GM21825 (cell line): ENCODE data around the gene SCAND1.
"Not testable (repeated sequence)": the region's sequence is repeated elsewhere in the genome, so short reads cannot be mapped to it uniquely, and the experiment has no call there.

Experiments
- ATAC-seq: cut with Tn5 transposase; IDR thresholded peaks from one replicate; pipeline ENCODE4 v1.9.1; 2021; ENCODE audit warnings: mild to moderate bottlenecking, moderate library complexity; ENCODE audit not compliant: unreplicated experiment

The SCAND1 gene

DNA sequence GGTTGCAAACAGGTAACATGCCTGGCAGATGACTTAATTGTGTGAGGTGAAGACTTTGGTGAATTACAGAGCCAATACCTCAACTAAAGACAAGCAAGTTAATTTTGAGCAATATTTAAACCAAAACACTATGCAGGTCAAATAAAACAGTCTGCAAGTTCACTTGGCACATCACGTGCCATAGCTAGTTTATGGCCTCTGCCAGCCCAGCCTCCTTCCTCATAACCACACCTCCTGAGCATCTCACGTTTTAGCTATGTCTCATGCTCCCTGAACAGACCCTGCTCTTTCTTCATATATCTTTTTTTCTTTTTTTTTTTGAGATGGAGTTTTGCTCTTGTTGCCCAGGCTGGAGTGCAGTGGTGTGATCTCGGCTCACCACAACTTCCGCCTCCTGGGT is 9.6 kb upstream of the SCAND1 start:
- ATAC-seq: no peak

DNA sequence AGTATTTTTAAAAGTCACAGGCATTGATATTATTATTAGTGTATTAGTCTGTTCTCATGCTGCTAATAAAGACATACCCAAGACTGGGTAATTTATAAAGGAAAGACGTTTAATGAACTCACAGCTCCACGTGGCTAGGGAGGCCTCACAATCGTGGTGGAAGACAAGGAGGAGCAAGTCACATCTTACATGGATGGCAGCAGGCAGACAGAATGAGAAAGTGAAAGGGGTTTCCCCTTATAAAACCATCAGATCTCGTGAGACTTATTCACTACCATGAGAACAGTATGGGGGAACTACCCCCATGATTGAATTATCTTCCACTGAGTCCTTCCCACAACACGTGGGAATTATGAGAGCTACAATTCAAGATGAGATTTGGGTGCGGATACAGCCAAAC is 5.0 kb upstream of the SCAND1 start:
- not testable (repeated sequence) for ATAC-seq

- no peak for ATAC-seq
Measured at GRCh38 chr20:35956616-35957015, 2.3 kb upstream of the SCAND1 start.

GRCh38 chr20:35954907-35955251 is 577 bp upstream of the SCAND1 start:
- ATAC-seq: peak; percentile 1

DNA sequence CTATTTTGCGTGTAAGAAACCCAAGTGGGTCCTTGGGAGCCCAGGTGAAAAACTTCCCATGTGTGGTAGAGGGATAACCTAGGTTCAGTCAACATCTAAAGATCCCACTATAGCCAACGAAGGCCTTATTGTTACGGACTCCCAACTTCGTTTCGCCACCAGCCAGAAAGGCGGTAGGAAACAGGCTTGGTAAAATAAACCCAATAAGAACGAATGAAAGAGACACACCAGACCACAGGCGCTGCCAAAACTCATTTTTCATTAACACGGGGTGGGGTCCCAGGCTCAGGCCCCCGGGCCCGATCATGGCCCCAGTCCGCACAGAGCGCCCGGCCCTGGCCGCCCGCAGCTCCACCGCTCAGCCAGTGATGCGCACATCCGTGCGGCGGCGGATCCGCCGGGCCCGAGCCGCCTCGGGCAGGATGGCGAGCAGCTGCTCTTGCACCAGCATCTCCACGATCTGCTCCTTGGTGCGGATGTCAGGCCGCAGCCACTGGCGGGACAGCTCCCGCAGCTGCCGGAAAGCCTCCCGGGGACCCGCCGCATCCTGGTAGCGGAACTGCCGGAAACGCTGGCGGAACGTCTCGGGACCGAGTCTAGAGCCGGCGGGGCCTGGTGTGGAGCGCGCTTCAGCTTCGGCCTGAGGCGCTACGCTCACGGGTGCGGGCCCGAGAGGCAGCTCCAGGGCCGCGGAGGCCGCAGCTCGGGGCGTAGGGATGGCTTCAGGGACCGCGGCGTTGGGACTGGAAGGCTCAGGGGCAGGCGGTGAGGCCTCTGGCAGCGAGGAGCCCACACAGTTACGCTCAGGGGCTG is 709 bp downstream of the SCAND1 start:
- peak; percentile 22 for ATAC-seq

GRCh38 chr20:35952480-35953386 is 1.6 kb downstream of the SCAND1 start:
- ATAC-seq: no peak

GRCh38 chr20:35952080-35952479 is 2.2 kb downstream of the SCAND1 start:
- not testable (repeated sequence) for ATAC-seq

DNA sequence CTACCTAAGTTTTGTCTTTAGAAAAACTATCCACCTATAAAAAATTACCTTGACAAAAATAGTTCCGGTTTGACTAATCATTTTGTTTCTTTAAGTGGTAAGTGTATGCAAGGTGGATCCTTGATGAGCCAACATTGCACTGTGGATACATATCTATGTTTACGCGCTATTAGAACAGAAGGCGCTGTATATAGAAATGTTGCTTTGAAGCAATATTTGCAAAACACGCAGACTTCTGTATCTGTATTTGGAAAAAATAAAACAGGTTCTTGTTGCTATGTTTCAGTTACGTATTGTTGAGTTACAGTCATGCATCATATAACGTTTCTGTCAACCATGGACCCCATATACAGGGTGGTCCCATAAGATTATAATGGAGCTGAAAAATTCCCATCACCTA is 4.2 kb downstream of the SCAND1 start:
- no peak for ATAC-seq

GRCh38 chr20:35947907-35948306 is 6.4 kb downstream of the SCAND1 start:
- ATAC-seq: no peak

- ATAC-seq: no peak
Measured at GRCh38 chr20:35947489-35947888, 6.8 kb downstream of the SCAND1 start.

GRCh38 chr20:35942243-35942642 is 12.1 kb downstream of the SCAND1 start:
- no peak for ATAC-seq

DNA sequence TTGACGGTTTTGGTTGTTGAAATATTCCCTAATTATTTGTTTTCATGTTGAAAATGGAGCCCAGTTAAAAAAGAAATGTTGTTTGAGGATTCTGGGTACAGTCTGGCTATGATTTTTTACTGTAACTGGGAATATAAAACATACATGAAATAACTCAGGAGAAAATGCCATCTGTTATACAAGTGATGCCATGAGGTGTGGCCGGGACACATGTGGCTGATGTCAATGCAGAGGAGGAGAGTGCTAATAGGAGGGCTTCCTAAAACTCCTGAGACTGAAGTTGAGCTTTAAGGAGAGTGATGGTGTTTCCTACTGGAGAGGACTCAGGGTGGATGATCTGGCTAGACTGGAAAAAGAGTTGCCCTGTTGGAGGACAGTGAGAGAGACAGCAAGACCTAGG is 12.7 kb downstream of the SCAND1 start:
- no peak for ATAC-seq

GRCh38 chr20:35939264-35939663 is 15.0 kb downstream of the SCAND1 start:
- no peak for ATAC-seq

- no peak for ATAC-seq
Measured at GRCh38 chr20:35934050-35934449, 20.3 kb downstream of the SCAND1 start.

- ATAC-seq: no peak
Measured at GRCh38 chr20:35929301-35929700, 25.0 kb downstream of the SCAND1 start.

DNA sequence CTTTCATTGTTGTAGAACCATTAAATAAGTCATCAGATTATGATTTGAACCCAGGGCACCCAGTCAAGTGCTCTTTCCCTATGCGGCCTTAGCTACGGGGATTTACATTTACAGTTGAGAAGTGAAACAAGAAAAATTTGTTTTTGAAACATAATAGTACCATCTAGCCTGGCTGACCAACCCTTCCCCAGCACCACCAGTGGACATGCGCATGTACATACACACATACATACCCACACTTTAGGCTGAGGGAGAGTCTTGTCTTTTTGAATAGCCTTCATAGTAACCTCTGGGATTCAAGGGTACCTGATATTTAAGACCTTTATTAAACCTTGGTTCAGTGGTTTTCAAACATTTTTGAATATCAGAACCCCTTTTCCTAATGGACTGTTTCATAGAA is 33.8 kb downstream of the SCAND1 start:
- no peak for ATAC-seq

DNA sequence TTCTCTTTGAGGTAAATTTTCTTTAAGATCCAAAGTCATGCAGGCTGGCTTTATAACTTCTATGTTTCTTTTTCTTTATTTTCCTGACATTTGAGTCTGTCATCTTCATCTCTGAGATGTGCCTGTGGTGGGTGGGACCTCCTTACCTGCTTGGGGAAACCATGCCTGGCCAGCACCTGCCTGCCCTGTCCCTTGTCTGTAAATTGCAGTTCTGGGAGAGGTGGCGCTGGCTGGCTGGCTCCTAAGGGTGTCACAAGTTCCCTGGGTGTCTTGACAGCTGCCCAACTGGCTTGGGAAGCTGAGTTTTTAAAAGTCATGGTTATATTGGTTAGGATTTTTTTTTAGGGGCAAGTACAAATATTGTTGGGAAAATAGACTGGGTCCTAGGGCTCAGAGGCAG is 36.3 kb downstream of the SCAND1 start:
- no peak for ATAC-seq

- ATAC-seq: no peak
Measured at GRCh38 chr20:35917077-35917476, 37.2 kb downstream of the SCAND1 start.

DNA sequence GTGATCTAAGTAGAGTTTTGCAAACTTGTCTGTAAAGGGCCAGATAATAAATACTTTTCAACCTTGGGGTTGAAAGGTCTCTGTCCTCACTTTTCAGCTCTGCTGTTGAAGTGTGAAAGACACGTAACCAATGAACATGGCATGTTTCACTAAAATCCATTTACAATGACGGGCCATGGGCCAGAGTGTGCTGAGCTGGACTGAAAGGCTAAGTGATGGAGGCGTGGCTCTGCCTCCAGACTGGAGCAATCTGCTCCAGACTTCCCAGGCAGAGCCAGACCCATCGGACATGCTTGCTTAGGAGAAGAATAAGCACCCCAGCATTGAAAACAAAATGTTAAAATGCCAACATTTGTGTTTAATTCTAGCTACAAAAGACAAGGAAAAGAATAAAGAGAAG is 41.4 kb downstream of the SCAND1 start:
- ATAC-seq: no peak

GRCh38 chr20:35910254-35910653 is 44.0 kb downstream of the SCAND1 start:
- ATAC-seq: no peak

- no peak for ATAC-seq
Measured at GRCh38 chr20:35909796-35910195, 44.5 kb downstream of the SCAND1 start.

GRCh38 chr20:35909176-35909575 is 45.1 kb downstream of the SCAND1 start:
- no peak for ATAC-seq
